Type B pancreatic cell (in vitro differentiated cells): ENCODE data around the gene RNF103. TPM values are rescaled to one million over a fixed set of nuclear protein-coding genes. Genes with fewer than 3 reads are reported as not detected.

Experiments used
- DNase-seq: peaks from one replicate; pipeline ENCODE4 v3.0.0; 2021; ENCODE audit warnings: mixed read lengths; ENCODE audit not compliant: unreplicated experiment; ENCODE audit errors: extremely low spot score
- H3K27ac Mint-ChIP-seq: 2 replicates; pipeline ENCODE4 v1.8.0; 2021; ENCODE audit warnings: mild to moderate bottlenecking, mixed read lengths
- H3K27me3 Mint-ChIP-seq: 2 replicates; pipeline ENCODE4 v1.8.0; 2021; ENCODE audit warnings: mixed read lengths
- H3K36me3 Mint-ChIP-seq: 2 replicates; pipeline ENCODE4 v1.8.0; 2021; ENCODE audit warnings: mixed read lengths
- H3K4me1 Mint-ChIP-seq: one replicate; pipeline ENCODE4 v1.8.0; 2021; ENCODE audit warnings: mixed read lengths; ENCODE audit not compliant: unreplicated experiment
- H3K4me3 Mint-ChIP-seq: 2 replicates; pipeline ENCODE4 v1.8.0; 2021; ENCODE audit warnings: mild to moderate bottlenecking, mixed read lengths
- H3K9me3 Mint-ChIP-seq: 2 replicates; pipeline ENCODE4 v1.8.0; 2021; ENCODE audit warnings: mixed read lengths
- total RNA-seq: library from RNA; stranded (reverse); gene quantifications from 2 replicates; pipeline ENCODE4 v1.2.1, GENCODE V29; 2021; ENCODE audit warnings: low replicate concordance
- TF ChIP-seq, protein P1 (sequence below): fragments of 200-600 bp; sonication (generic); conservative IDR thresholded peaks from 2 replicates; pipeline ENCODE4 v1.5.0; 2021; ENCODE audit warnings: antibody characterized with exemption, mild to moderate bottlenecking

RNF103 gene
- total RNA-seq, 1 donor from 2014 or later: 21.2 TPM

DNA sequence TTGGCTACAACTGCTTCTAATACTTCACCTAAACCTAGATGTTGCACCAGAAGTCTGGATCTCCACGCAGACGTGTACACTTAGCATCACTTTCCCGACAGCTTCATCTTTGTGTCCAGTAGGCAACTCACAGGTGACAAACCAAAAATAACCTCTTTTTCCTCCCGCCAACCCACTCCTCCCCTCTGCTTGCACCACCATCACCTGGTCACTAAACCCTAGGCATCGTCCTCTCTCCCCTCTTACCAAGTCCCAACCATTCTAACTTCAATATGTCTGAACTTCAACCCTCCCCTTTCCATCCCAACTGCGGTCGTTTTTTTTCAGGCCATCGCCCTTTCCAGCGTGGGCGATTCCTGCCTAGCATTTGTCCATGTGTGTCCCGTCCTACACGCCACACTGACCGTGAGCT, 60.0 kb downstream of the RNF103 start:
- Mint-ChIP-seq H3K27me3 (peaks cover 15% of the 10 kb centered on the region), H3K36me3 (peaks cover 20% of the 10 kb centered on the region), H3K9me3 (peaks cover 12% of the 10 kb centered on the region), H3K4me1 (peaks cover 20% of the 10 kb centered on the region), H3K4me3 (peak overlapping the region; percentile 93), H3K27ac (peak overlapping the region; percentile 99)
- DNase-seq: no peak
- TF ChIP-seq, protein P1, sequence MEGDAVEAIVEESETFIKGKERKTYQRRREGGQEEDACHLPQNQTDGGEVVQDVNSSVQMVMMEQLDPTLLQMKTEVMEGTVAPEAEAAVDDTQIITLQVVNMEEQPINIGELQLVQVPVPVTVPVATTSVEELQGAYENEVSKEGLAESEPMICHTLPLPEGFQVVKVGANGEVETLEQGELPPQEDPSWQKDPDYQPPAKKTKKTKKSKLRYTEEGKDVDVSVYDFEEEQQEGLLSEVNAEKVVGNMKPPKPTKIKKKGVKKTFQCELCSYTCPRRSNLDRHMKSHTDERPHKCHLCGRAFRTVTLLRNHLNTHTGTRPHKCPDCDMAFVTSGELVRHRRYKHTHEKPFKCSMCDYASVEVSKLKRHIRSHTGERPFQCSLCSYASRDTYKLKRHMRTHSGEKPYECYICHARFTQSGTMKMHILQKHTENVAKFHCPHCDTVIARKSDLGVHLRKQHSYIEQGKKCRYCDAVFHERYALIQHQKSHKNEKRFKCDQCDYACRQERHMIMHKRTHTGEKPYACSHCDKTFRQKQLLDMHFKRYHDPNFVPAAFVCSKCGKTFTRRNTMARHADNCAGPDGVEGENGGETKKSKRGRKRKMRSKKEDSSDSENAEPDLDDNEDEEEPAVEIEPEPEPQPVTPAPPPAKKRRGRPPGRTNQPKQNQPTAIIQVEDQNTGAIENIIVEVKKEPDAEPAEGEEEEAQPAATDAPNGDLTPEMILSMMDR: no peak

DNA sequence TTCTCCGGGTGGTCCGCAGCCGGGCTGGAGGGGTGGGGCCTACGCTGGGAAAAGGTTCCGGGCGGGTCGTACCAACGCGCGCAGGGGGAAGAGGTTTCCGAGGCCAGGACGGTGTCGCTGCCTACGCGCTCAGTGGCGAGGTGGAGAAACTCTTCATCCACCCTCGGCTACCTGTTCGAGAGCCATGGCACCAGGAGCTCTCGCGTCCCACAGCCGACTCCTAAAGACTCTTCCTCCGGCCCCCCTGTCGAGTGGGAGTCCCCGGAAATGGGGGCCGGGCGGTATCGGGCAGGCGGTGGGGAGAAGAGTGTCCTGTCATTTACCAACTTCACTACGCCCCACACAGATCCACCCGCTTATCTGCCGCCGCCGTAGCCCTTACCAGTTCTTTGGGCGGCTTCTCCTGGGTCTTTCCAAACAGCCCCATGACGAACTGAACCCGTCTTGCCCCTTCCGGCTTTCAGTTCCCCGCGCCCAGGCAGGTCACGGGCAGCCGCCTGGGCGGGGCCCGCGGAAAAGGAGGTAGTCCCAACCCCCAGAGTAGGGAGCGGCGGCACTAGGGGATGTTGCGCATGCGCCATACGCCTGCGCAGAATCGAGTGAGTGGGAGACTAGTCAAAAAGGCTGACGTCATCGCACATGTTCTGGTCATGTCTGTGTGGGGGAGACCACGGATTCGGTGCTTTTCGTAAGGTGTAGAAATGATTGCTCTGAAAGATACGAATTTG, 60.6 kb downstream of the RNF103 start, which contains the start of gene CHMP3:
Gene CHMP3 (minus strand): TSS at position 522 of the 728 bp plus-strand sequence. CDS start 95 bp downstream, at position 427.
- Mint-ChIP-seq H3K27me3 (peaks cover 15% of the 10 kb centered on the region), H3K4me1 (peaks cover 20% of the 10 kb centered on the region), H3K36me3 (peaks cover 24% of the 10 kb centered on the region), H3K9me3 (peaks cover 12% of the 10 kb centered on the region), H3K27ac (peak within 1 kb of the TSS; percentile 99), H3K4me3 (peak within 1 kb of the TSS; percentile 93)
- DNase-seq: peak; percentile 96
- TF ChIP-seq, protein P1: no peak

DNA sequence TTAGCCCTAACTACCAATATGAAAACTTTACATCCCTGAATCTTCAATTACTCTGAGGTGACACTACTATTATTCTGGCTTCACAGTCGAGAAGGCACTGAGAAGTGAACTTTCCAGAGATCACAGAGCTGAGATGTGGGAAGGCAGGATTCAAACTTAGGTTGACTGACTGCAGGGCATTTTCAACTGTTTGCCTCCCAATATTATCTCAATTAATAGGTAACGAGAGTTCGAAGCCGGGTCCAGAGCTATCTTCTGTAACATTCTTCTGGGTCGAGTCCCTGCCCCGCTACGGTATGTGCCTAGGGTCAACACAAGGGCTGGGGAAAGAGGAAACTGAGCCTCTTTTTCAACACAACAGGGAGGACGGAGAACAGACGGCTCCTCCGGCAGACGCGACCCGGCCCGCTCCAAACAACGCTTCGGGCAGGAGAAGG, 61.2 kb downstream of the RNF103 start:
- peaks cover 12% of the 10 kb centered on the region for H3K9me3 Mint-ChIP-seq
- H3K27ac Mint-ChIP-seq: peak overlapping the region; percentile 99
- peaks cover 24% of the 10 kb centered on the region for H3K36me3 Mint-ChIP-seq
- TF ChIP-seq, protein P1: no peak
- H3K27me3 Mint-ChIP-seq: peaks cover 15% of the 10 kb centered on the region
- H3K4me3 Mint-ChIP-seq: peak overlapping the region; percentile 93
- no peak for DNase-seq
- peaks cover 20% of the 10 kb centered on the region for H3K4me1 Mint-ChIP-seq

DNA sequence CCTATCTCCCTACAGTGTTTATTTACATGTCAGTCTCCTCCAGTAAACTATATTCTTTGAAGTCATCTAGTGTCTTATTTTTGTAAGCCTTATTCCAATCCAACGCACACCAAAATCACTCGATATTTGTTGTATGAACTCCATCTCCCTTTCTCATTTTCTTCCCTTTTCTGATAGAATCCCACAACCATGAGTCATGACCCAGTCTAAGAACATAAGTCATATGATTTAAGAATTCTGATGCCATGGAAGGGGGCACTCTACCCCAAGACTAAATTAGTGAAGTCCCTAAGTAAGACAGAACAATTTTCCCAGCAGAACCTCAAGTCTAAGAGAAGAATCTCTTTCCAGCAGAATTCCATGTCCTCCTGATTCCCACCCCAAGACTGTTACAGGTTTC, 65.8 kb downstream of the RNF103 start:
- Mint-ChIP-seq H3K9me3 (no peaks in the 10 kb centered on the region), H3K4me1 (peaks cover 13% of the 10 kb centered on the region), H3K27ac (no peak overlapping the region), H3K27me3 (no peaks in the 10 kb centered on the region), H3K4me3 (no peak overlapping the region), H3K36me3 (peaks cover 22% of the 10 kb centered on the region)
- TF ChIP-seq, protein P1: no peak
- no peak for DNase-seq

DNA sequence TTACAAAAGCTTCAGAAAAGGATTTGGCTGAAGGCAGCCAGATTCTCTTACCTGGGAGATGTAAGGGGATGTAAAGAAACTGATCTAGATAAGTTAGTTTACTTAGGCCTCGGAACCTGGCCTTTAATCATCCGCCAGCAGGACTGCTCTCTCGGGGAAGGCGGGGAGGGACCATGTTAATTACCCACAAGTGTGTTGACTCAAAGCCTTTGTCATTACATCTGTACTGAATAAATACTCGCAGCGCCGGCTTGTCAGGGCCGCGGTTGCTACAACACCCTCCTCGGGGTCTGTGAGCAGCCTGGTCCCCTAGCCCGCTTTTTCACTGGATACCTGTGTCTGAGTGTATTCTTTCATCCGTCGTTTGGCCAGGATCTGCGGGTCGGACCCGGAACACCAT, 67.2 kb downstream of the RNF103 start:
- H3K9me3 Mint-ChIP-seq: peaks cover 8% of the 10 kb centered on the region
- H3K27ac Mint-ChIP-seq: no peak overlapping the region
- DNase-seq: no peak
- peaks cover 31% of the 10 kb centered on the region for H3K36me3 Mint-ChIP-seq
- H3K4me1 Mint-ChIP-seq: peaks cover 4% of the 10 kb centered on the region
- TF ChIP-seq, protein P1: no peak
- H3K27me3 Mint-ChIP-seq: no peaks in the 10 kb centered on the region
- H3K4me3 Mint-ChIP-seq: no peak overlapping the region

Other genes starting within 250 kb of the RNF103 start
- 67.9 and 68.1 TPM in 2 replicates for gene KDM3A, start 182.5 kb downstream of the RNF103 start, total RNA-seq
- 76.4 and 114 TPM in 2 replicates for gene CHMP3, start 60.4 kb downstream of the RNF103 start, total RNA-seq
- 43.7 and 45.0 TPM in 2 replicates for gene RMND5A, start 96.4 kb upstream of the RNF103 start, total RNA-seq
- gene CD8A, start 167.0 kb upstream of the RNF103 start, total RNA-seq: 0.17 and 0.34 TPM in 2 replicates
- 0.93 and 2.4 TPM in 2 replicates for gene CD8B, start 238.0 kb upstream of the RNF103 start, total RNA-seq